IMR-90 (cell line): ENCODE data around the gene GNG7. TPM values are rescaled to one million over a fixed set of nuclear protein-coding genes. Genes with fewer than 3 reads are reported as not detected.

Experiments used
- ATAC-seq: fragments of 200-7000 bp; cut with Tn5 transposase; 2 replicates; pipeline ENCODE4 v1.9.1; 2020; ENCODE audit warnings: low read depth, mild to moderate bottlenecking, moderate library complexity
- BruUV-seq: library from RNA; stranded (reverse); fragments of 400-500 nt; replicated peaks from 2 replicates; lab custom pipeline; 2021; lab: Mats Ljungman, UMichigan
- CTCF ChIA-PET: fragments of 300-600 bp; formaldehyde crosslinking; extraction: SDS; loops from one replicate; lab custom pipeline; 2021; ENCODE audit warnings: antibody characterized with exemption; lab: Yijun Ruan, JAX
- POLR2A ChIA-PET: fragments of 300-600 bp; sonication (Branson Sonifier 250); formaldehyde crosslinking; loops from one replicate; lab custom pipeline; 2022; ENCODE audit warnings: antibody characterized with exemption; ENCODE audit not compliant: unreplicated experiment; lab: Charles Lee
- DNase-seq: peaks from one replicate; pipeline ENCODE4 v3.0.0; 2013
- H2AFZ ChIP-seq: replicated peaks from 2 replicates; pipeline ENCODE3; 2013; ENCODE audit warnings: low read length, mild to moderate bottlenecking; ENCODE audit not compliant: poor library complexity
- H2AK5ac ChIP-seq: 2 replicates; pipeline ENCODE4 v1.6.1; 2013; ENCODE audit warnings: low read depth, low read length, inconsistent platforms
- H2AK9ac ChIP-seq: replicated peaks from 2 replicates; pipeline ENCODE3; 2013; ENCODE audit warnings: mild to moderate bottlenecking, low read depth, low read length, moderate library complexity; ENCODE audit not compliant: poor library complexity
- H2BK120ac ChIP-seq: 2 replicates; pipeline ENCODE4 v1.6.1; 2013; ENCODE audit warnings: low read depth, low read length, inconsistent platforms
- H2BK15ac ChIP-seq: 3 replicates; pipeline ENCODE4 v1.6.1; 2013; ENCODE audit warnings: low read depth, low read length, inconsistent platforms
- H2BK20ac ChIP-seq: 2 replicates; pipeline ENCODE4 v1.6.1; 2013; ENCODE audit warnings: low read depth, mild to moderate bottlenecking, inconsistent platforms, low read length, moderate library complexity
- H2BK5ac ChIP-seq: 2 replicates; pipeline ENCODE4 v1.6.1; 2013; ENCODE audit warnings: mild to moderate bottlenecking, low read depth, low read length, inconsistent platforms; ENCODE audit not compliant: poor library complexity, severe bottlenecking
- H3K14ac ChIP-seq: replicated peaks from 2 replicates; pipeline ENCODE4 v1.6.1; 2013; ENCODE audit warnings: low read depth, low read length, inconsistent platforms
- H3K18ac ChIP-seq: 2 replicates; pipeline ENCODE4 v1.6.1; 2013; ENCODE audit warnings: low read depth, low read length, control low read depth
- H3K23ac ChIP-seq: 2 replicates; pipeline ENCODE4 v1.6.1; 2013; ENCODE audit warnings: low read depth, low read length, inconsistent platforms
- H3K27ac ChIP-seq: 2 replicates; pipeline ENCODE4 v1.5.1; 2013; ENCODE audit warnings: mild to moderate bottlenecking, control low read depth, low read length; ENCODE audit not compliant: insufficient read depth
- H3K27me3 ChIP-seq: 2 replicates; pipeline ENCODE4 v1.6.1; 2013; ENCODE audit warnings: low read length; ENCODE audit not compliant: control insufficient read depth, insufficient read depth
- H3K36me3 ChIP-seq: 2 replicates; pipeline ENCODE4 v1.6.1; 2013; ENCODE audit warnings: low read length, mixed read lengths; ENCODE audit not compliant: control insufficient read depth, insufficient read depth
- H3K4ac ChIP-seq: 2 replicates; pipeline ENCODE4 v1.6.1; 2013; ENCODE audit warnings: low read depth, low read length, inconsistent platforms
- H3K4me1 ChIP-seq: 2 replicates; pipeline ENCODE4 v1.6.1; 2013; ENCODE audit warnings: low read length, mixed read lengths; ENCODE audit not compliant: control insufficient read depth, insufficient read depth
- H3K4me2 ChIP-seq: 2 replicates; pipeline ENCODE4 v1.6.1; 2013; ENCODE audit warnings: low read depth, mild to moderate bottlenecking, control low read depth, low read length, moderate library complexity
- H3K4me3 ChIP-seq: 2 replicates; pipeline ENCODE4 v1.5.1; 2013; ENCODE audit warnings: low read depth, mild to moderate bottlenecking, control low read depth, low read length, moderate library complexity; ENCODE audit not compliant: insufficient read depth
- H3K56ac ChIP-seq: 2 replicates; pipeline ENCODE4 v1.6.1; 2013; ENCODE audit warnings: low read length, inconsistent platforms; ENCODE audit not compliant: insufficient read depth; ENCODE audit errors: extremely low read depth
- H3K79me1 ChIP-seq, 2 experiments: 2 replicates each; pipeline ENCODE4 v1.6.1; 2013; ENCODE audit warnings: low read length in 2 of 2, inconsistent platforms in 1 of 2, low read depth in 1 of 2
- H3K9ac ChIP-seq: 2 replicates; pipeline ENCODE4 v1.6.1; 2013; ENCODE audit warnings: low read depth, low read length, control low read depth
- H3K9me1 ChIP-seq: 2 replicates; pipeline ENCODE4 v1.6.1; 2013; ENCODE audit warnings: low read length, inconsistent platforms; ENCODE audit not compliant: insufficient read depth
- H3K9me3 ChIP-seq: 2 replicates; pipeline ENCODE4 v1.6.1; 2013; ENCODE audit warnings: low read length; ENCODE audit not compliant: control insufficient read depth, insufficient read depth
- H4K20me1 ChIP-seq: 2 replicates; pipeline ENCODE4 v1.6.1; 2013; ENCODE audit warnings: low read length, inconsistent platforms; ENCODE audit not compliant: insufficient read depth
- H4K5ac ChIP-seq: 2 replicates; pipeline ENCODE4 v1.6.1; 2013; ENCODE audit warnings: mild to moderate bottlenecking, low read depth, low read length, control low read depth
- H4K8ac ChIP-seq, 2 experiments: 2 replicates each; pipeline ENCODE4 v1.6.1; 2013; ENCODE audit warnings: low read depth in 2 of 2, low read length in 2 of 2, control low read depth in 1 of 2, inconsistent platforms in 1 of 2
- H4K91ac ChIP-seq: 2 replicates; pipeline ENCODE4 v1.6.1; 2013; ENCODE audit warnings: low read depth, low read length, inconsistent platforms; ENCODE audit not compliant: insufficient read depth
- BHLHE40 ChIP-seq: fragments of 150-350 bp; IDR thresholded peaks from 2 replicates; pipeline ENCODE4 v1.6.1; 2016; ENCODE audit warnings: mild to moderate bottlenecking, low read depth, low read length
- FOS ChIP-seq: fragments of 150-350 bp; IDR thresholded peaks from 2 replicates; pipeline ENCODE4 v1.6.1; 2016; ENCODE audit warnings: low read depth, low read length
- MAFK ChIP-seq: IDR thresholded peaks from 2 replicates; pipeline ENCODE4 v1.6.1; 2012; ENCODE audit warnings: low read depth, low read length, improper control_type of control experiment
- MAZ ChIP-seq: IDR thresholded peaks from 2 replicates; pipeline ENCODE4 v1.6.1; 2012; ENCODE audit warnings: low read depth, mild to moderate bottlenecking, low read length, improper control_type of control experiment, moderate library complexity, borderline replicate concordance
- MXI1 ChIP-seq: IDR thresholded peaks from 2 replicates; pipeline ENCODE4 v1.6.1; 2012; ENCODE audit warnings: low read depth, mild to moderate bottlenecking, low read length, moderate library complexity, borderline replicate concordance
- NFE2L2 ChIP-seq: fragments of 150-350 bp; IDR thresholded peaks from 2 replicates; pipeline ENCODE4 v1.6.1; 2016; ENCODE audit warnings: low read depth, mild to moderate bottlenecking, low read length
- RAD21 ChIP-seq: IDR thresholded peaks from 2 replicates; pipeline ENCODE4 v1.6.1; 2012; ENCODE audit warnings: low read length, improper control_type of control experiment
- RCOR1 ChIP-seq: IDR thresholded peaks from 2 replicates; pipeline ENCODE4 v1.6.1; 2012; ENCODE audit warnings: mild to moderate bottlenecking, low read length, improper control_type of control experiment; ENCODE audit not compliant: insufficient replicate concordance
- RFX5 ChIP-seq: IDR thresholded peaks from 2 replicates; pipeline ENCODE4 v1.8.0; 2012; ENCODE audit warnings: low read depth, mild to moderate bottlenecking, low read length, moderate library complexity
- SMC3 ChIP-seq: fragments of 150-350 bp; IDR thresholded peaks from 2 replicates; pipeline ENCODE4 v1.6.1; 2016; ENCODE audit warnings: low read depth, mild to moderate bottlenecking, antibody characterized with exemption, low read length, moderate library complexity
- WGBS, 2 experiments: methylation state at CpG; one replicate each; pipeline versions ENCODE4 v1.1.5 to v1.1.7; 2013; ENCODE audit warnings: missing lambda C conversion rate in 2 of 2; ENCODE audit not compliant: insufficient read length in 1 of 2; ENCODE audit errors: extremely low coverage in 2 of 2; 5-methylcytosine and 5-hydroxymethylcytosine counted together
- dilution Hi-C: fragments of 300-500 bp; cut with HindIII; formaldehyde crosslinking; loops from one replicate; pipeline ENCODE4 v1.14.3; 2018; ENCODE audit warnings: low sequenced_read_pairs; ENCODE audit not compliant: unreplicated experiment
- in situ Hi-C: fragments of 300-500 bp; cut with MboI; formaldehyde crosslinking; loops from 3 replicates; pipeline ENCODE4 v1.14.3; 2019; ENCODE audit warnings: low sequenced_read_pairs, inconsistent platforms, mixed read lengths
- intact Hi-C: fragments of 100-400 bp; cut with micrococcal nuclease; formaldehyde crosslinking; loops from 2 replicates; pipeline ENCODE4 v1.10.0; 2022
- polyA plus RNA-seq, 3 experiments: library from polyadenylated mRNA; depleted of rRNA; stranded (reverse); fragments of >200 nt; gene quantifications; 2 replicates each; pipeline ENCODE4 v1.2.3, GENCODE V29; 2012; ENCODE audit warnings: low replicate concordance in 1 of 3
- total RNA-seq: library from RNA; depleted of rRNA; stranded (reverse); fragments of >200 nt; gene quantifications from 2 replicates; pipeline ENCODE4 v1.2.3, GENCODE V29; 2012

Gene GNG7
- total and polyA plus RNA-seq, 2 of the 4 experiments (the other 2 are of a cell fraction), result under 0.01 to 0.21 TPM

GRCh38 chr19:2514981-2515518, 187.4 kb downstream of the GNG7 start:
- POLR2A ChIA-PET, result no interaction called here
- Histone ChIP-seq H3K4me1 (no peaks in the 10 kb centered on the region), H2AK5ac (no peak overlapping the region), H3K79me1 (no peaks in the 10 kb centered on the region), H3K9me1 (no peaks in the 10 kb centered on the region), H3K23ac (no peak overlapping the region), H3K4me3 (no peak overlapping the region), H4K8ac (no peak overlapping the region), H4K91ac (no peak overlapping the region), H3K36me3 (no peaks in the 10 kb centered on the region), H3K9ac (no peak overlapping the region), H2BK15ac (no peak overlapping the region), H4K5ac (no peak overlapping the region), H2BK5ac (no peak overlapping the region), H3K27ac (no peak overlapping the region), H3K4ac (no peak overlapping the region), H3K9me3 (no peaks in the 10 kb centered on the region), H3K27me3 (no peaks in the 10 kb centered on the region), H2AFZ (no peak overlapping the region), H3K56ac (no peak overlapping the region), H2BK20ac (no peak overlapping the region), H2AK9ac (no peak overlapping the region), H3K14ac (no peak overlapping the region), H3K4me2 (no peak overlapping the region), H4K20me1 (no peaks in the 10 kb centered on the region), H2BK120ac (no peak overlapping the region), H3K18ac (no peak overlapping the region)
- CTCF ChIA-PET, result no interaction called here
- ATAC-seq, result no peak
- in situ Hi-C loops, result no loop called here
- no peak for DNase-seq
- 95% methylated on average over 8 of the region's 16 CpGs; no CpG with 5 or more reads in 1 of the 2 experiments for WGBS, 2 experiments
- no TSS peak for BruUV-seq
- intact Hi-C loops, result no loop called here
- no peak for TF ChIP-seq RCOR1
- no peak for TF ChIP-seq MAFK
- no peak for TF ChIP-seq RAD21
- no peak for TF ChIP-seq NFE2L2
- no peak for TF ChIP-seq SMC3
- TF ChIP-seq RFX5, result no peak
- TF ChIP-seq FOS, result no peak
- no peak for TF ChIP-seq BHLHE40
- TF ChIP-seq MXI1, result no peak
- no peak for TF ChIP-seq MAZ
- dilution Hi-C loops, result no loop called here
